ENCODE results near the gene ITPR1. TPM values are rescaled to one million over a fixed set of nuclear protein-coding genes. Genes with fewer than 3 reads are reported as not detected.
A peak's percentile ranks its signal among the peaks of the same experiment; 100 is the strongest.

Gene ITPR1
- polyA plus RNA-seq, 2 of the 4 experiments (the other 2 are of a cell fraction) = 2.8 to 9.6 TPM

GRCh38 chr3:4757575-4758248, 264.6 kb downstream of the ITPR1 start:
- FAIRE-seq = no peak

More at GRCh38 chr3:4757575-4758248, 264.6 kb downstream of the ITPR1 start:
- TF ChIP-seq BHLHE40 (IDR thresholded peaks at IDR 0.05; ENCODE audit: low read depth, low read length) (no peak), EP300 (IDR thresholded peaks at IDR 0.05) (no peak), JUN (IDR thresholded peaks at IDR 0.05) (no peak), FOXS1 (CRISPR knock-in tag; IDR thresholded peaks at IDR 0.05) (no peak), SMC3 (IDR thresholded peaks at IDR 0.05) (no peak), SREBF2 (IDR thresholded peaks at IDR 0.05) (no peak), HOXB13 (CRISPR knock-in tag; IDR thresholded peaks at IDR 0.05; ENCODE audit: low read depth) (no peak), HMGXB4 (CRISPR knock-in tag; IDR thresholded peaks at IDR 0.05; ENCODE audit: borderline replicate concordance) (no peak), RCOR1 (IDR thresholded peaks at IDR 0.05; ENCODE audit: low read depth, low read length) (no peak), NPAS2 (CRISPR knock-in tag; IDR thresholded peaks at IDR 0.05; ENCODE audit: borderline replicate concordance) (no peak), FOSB (CRISPR knock-in tag; IDR thresholded peaks at IDR 0.05) (no peak), ATOH8 (CRISPR knock-in tag; IDR thresholded peaks at IDR 0.05; ENCODE audit: low read depth) (no peak), RFX5 (IDR thresholded peaks at IDR 0.05) (no peak), HOXA7 (CRISPR knock-in tag; IDR thresholded peaks at IDR 0.05) (no peak), MAFK (IDR thresholded peaks at IDR 0.05; ENCODE audit: partially characterized antibody) (no peak), MYC (IDR thresholded peaks at IDR 0.05; ENCODE audit: borderline replicate concordance, low read length) (no peak), ZNF302 (CRISPR knock-in tag; IDR thresholded peaks at IDR 0.05) (no peak)
- TF ChIP-seq, protein P1, sequence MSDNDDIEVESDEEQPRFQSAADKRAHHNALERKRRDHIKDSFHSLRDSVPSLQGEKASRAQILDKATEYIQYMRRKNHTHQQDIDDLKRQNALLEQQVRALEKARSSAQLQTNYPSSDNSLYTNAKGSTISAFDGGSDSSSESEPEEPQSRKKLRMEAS (IDR thresholded peaks at IDR 0.05) = no peak
- TF ChIP-seq, protein P2, sequence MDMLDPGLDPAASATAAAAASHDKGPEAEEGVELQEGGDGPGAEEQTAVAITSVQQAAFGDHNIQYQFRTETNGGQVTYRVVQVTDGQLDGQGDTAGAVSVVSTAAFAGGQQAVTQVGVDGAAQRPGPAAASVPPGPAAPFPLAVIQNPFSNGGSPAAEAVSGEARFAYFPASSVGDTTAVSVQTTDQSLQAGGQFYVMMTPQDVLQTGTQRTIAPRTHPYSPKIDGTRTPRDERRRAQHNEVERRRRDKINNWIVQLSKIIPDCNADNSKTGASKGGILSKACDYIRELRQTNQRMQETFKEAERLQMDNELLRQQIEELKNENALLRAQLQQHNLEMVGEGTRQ (IDR thresholded peaks at IDR 0.05) = no peak
- TF ChIP-seq, protein P3, sequence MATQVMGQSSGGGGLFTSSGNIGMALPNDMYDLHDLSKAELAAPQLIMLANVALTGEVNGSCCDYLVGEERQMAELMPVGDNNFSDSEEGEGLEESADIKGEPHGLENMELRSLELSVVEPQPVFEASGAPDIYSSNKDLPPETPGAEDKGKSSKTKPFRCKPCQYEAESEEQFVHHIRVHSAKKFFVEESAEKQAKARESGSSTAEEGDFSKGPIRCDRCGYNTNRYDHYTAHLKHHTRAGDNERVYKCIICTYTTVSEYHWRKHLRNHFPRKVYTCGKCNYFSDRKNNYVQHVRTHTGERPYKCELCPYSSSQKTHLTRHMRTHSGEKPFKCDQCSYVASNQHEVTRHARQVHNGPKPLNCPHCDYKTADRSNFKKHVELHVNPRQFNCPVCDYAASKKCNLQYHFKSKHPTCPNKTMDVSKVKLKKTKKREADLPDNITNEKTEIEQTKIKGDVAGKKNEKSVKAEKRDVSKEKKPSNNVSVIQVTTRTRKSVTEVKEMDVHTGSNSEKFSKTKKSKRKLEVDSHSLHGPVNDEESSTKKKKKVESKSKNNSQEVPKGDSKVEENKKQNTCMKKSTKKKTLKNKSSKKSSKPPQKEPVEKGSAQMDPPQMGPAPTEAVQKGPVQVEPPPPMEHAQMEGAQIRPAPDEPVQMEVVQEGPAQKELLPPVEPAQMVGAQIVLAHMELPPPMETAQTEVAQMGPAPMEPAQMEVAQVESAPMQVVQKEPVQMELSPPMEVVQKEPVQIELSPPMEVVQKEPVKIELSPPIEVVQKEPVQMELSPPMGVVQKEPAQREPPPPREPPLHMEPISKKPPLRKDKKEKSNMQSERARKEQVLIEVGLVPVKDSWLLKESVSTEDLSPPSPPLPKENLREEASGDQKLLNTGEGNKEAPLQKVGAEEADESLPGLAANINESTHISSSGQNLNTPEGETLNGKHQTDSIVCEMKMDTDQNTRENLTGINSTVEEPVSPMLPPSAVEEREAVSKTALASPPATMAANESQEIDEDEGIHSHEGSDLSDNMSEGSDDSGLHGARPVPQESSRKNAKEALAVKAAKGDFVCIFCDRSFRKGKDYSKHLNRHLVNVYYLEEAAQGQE (IDR thresholded peaks at IDR 0.05) = no peak
- H3K4me1 ChIP-seq = peaks cover 6% of the 10 kb centered on the region
- H3K4me3 ChIP-seq = no peak overlapping the region
- no peak for DNase-seq (ENCODE audit: low read depth in 1 of 2, low spot score in 1 of 2)
- CTCF ChIA-PET = interaction anchor here (1.3 kb wide), 1 partner anchor 218 kb away, joined by 5 read pairs; no protein-coding TSS in a partner anchor
- POLR2A ChIA-PET = no interaction called here
- peak overlapping the region in 1 of 2 experiments; percentile 0; a peak in 1 of 6 replicates for H3K27ac ChIP-seq
- H3K9me3 ChIP-seq = no peaks in the 10 kb centered on the region
- WGBS (ENCODE audit: missing lambda C conversion rate) = 81% methylated on average over 12 of the region's 12 CpGs
- ATAC-seq = no peak
- H3K4me2 ChIP-seq = no peak overlapping the region
